ENCODE data around the gene MAGI3. TPM values are rescaled to one million over a fixed set of nuclear protein-coding genes. Genes with fewer than 3 reads are reported as not detected.

The MAGI3 gene
- total RNA-seq, 1 donor, result 7.2 TPM

GRCh38 chr1:113375878-113376277 is 14.4 kb upstream of the MAGI3 start:
- H3K4me2 ChIP-seq (ENCODE audit: insufficient read depth, low read length), result peak overlapping the region; percentile 66
- no peak for TF ChIP-seq CTCF (IDR thresholded peaks at IDR 0.05; ENCODE audit: extremely low read depth, low read depth, low read length)
- no peak for DNase-seq (ENCODE audit: insufficient read length, low spot score, missing footprints)
- H3K36me3 ChIP-seq (ENCODE audit: insufficient read depth, low read length), result no peaks in the 10 kb centered on the region
- H2AFZ ChIP-seq (ENCODE audit: low read length), result peak overlapping the region; percentile 67
- no peak overlapping the region for H3K27ac ChIP-seq (ENCODE audit: low read depth, low read length)
- no peaks in the 10 kb centered on the region for H3K27me3 ChIP-seq (ENCODE audit: insufficient read depth, low read length)
- H3K4me3 ChIP-seq (ENCODE audit: insufficient read depth, low read length), result peak overlapping the region; percentile 54
- H3K79me2 ChIP-seq (ENCODE audit: insufficient read depth, low read length), result no peaks in the 10 kb centered on the region
- H4K20me1 ChIP-seq (ENCODE audit: insufficient read depth, low read length), result no peaks in the 10 kb centered on the region
- peaks cover 4% of the 10 kb centered on the region for H3K4me1 ChIP-seq (ENCODE audit: insufficient read depth, low read length)
- no peaks in the 10 kb centered on the region for H3K9me3 ChIP-seq (ENCODE audit: low read depth, low read length)

- TF ChIP-seq CTCF (IDR thresholded peaks at IDR 0.05; ENCODE audit: extremely low read depth, low read depth, low read length), result no peak
- Histone ChIP-seq H3K27me3 (ENCODE audit: insufficient read depth, low read length) (no peaks in the 10 kb centered on the region), H3K36me3 (ENCODE audit: insufficient read depth, low read length) (no peaks in the 10 kb centered on the region), H2AFZ (ENCODE audit: low read length) (no peak overlapping the region), H3K9me3 (ENCODE audit: low read depth, low read length) (no peaks in the 10 kb centered on the region), H3K4me3 (ENCODE audit: insufficient read depth, low read length) (no peak overlapping the region), H3K27ac (ENCODE audit: low read depth, low read length) (no peak overlapping the region), H4K20me1 (ENCODE audit: insufficient read depth, low read length) (no peaks in the 10 kb centered on the region), H3K4me1 (ENCODE audit: insufficient read depth, low read length) (peaks cover 4% of the 10 kb centered on the region), H3K4me2 (ENCODE audit: insufficient read depth, low read length) (no peak overlapping the region), H3K79me2 (ENCODE audit: insufficient read depth, low read length) (no peaks in the 10 kb centered on the region)
- no peak for DNase-seq (ENCODE audit: insufficient read length, low spot score, missing footprints)
Observed at GRCh38 chr1:113380075-113380474, 10.2 kb upstream of the MAGI3 start.

GRCh38 chr1:113388017-113388620 is 2.2 kb upstream of the MAGI3 start:
- no peak for TF ChIP-seq CTCF (IDR thresholded peaks at IDR 0.05; ENCODE audit: extremely low read depth, low read depth, low read length)
- H3K9me3 ChIP-seq (ENCODE audit: low read depth, low read length), result no peaks in the 10 kb centered on the region
- H3K27me3 ChIP-seq (ENCODE audit: insufficient read depth, low read length), result no peaks in the 10 kb centered on the region
- H3K4me3 ChIP-seq (ENCODE audit: insufficient read depth, low read length), result peak overlapping the region; percentile 87
- H3K36me3 ChIP-seq (ENCODE audit: insufficient read depth, low read length), result no peaks in the 10 kb centered on the region
- peaks cover 24% of the 10 kb centered on the region for H3K79me2 ChIP-seq (ENCODE audit: insufficient read depth, low read length)
- peaks cover 23% of the 10 kb centered on the region for H3K4me1 ChIP-seq (ENCODE audit: insufficient read depth, low read length)
- H2AFZ ChIP-seq (ENCODE audit: low read length), result no peak overlapping the region
- H4K20me1 ChIP-seq (ENCODE audit: insufficient read depth, low read length), result peaks cover 3% of the 10 kb centered on the region
- peak overlapping the region; percentile 100 for H3K4me2 ChIP-seq (ENCODE audit: insufficient read depth, low read length)
- H3K27ac ChIP-seq (ENCODE audit: low read depth, low read length), result no peak overlapping the region
- DNase-seq (ENCODE audit: insufficient read length, low spot score, missing footprints), result peak; percentile 18

GRCh38 chr1:113388621-113389358 is 1.5 kb upstream of the MAGI3 start:
- no peaks in the 10 kb centered on the region for H3K36me3 ChIP-seq (ENCODE audit: insufficient read depth, low read length)
- H3K9me3 ChIP-seq (ENCODE audit: low read depth, low read length), result no peaks in the 10 kb centered on the region
- peaks cover 23% of the 10 kb centered on the region for H3K4me1 ChIP-seq (ENCODE audit: insufficient read depth, low read length)
- peak overlapping the region; percentile 65 for H3K27ac ChIP-seq (ENCODE audit: low read depth, low read length)
- peaks cover 25% of the 10 kb centered on the region for H3K79me2 ChIP-seq (ENCODE audit: insufficient read depth, low read length)
- TF ChIP-seq CTCF (IDR thresholded peaks at IDR 0.05; ENCODE audit: extremely low read depth, low read depth, low read length), result no peak
- peak overlapping the region; percentile 100 for H3K4me2 ChIP-seq (ENCODE audit: insufficient read depth, low read length)
- no peaks in the 10 kb centered on the region for H3K27me3 ChIP-seq (ENCODE audit: insufficient read depth, low read length)
- peak; percentile 35 for DNase-seq (ENCODE audit: insufficient read length, low spot score, missing footprints)
- H2AFZ ChIP-seq (ENCODE audit: low read length), result peak overlapping the region; percentile 99
- H3K4me3 ChIP-seq (ENCODE audit: insufficient read depth, low read length), result peak overlapping the region; percentile 87
- H4K20me1 ChIP-seq (ENCODE audit: insufficient read depth, low read length), result peaks cover 3% of the 10 kb centered on the region

Measured in osteoblast (primary cell).